ENCODE results near the gene WDR41.

The WDR41 gene

GRCh38 chr5:77430726-77431125 is 61.4 kb downstream of the WDR41 start:
- no peak overlapping the region for H2BK120ac ChIP-seq (ENCODE audit: low read depth, low read length)
- DNase-seq: no peak
- H3K79me2 ChIP-seq (ENCODE audit: control insufficient read depth, insufficient read depth, low read length): no peaks in the 10 kb centered on the region
- H2BK5ac ChIP-seq (ENCODE audit: low read length): no peak overlapping the region
- H3K27me3 ChIP-seq (ENCODE audit: insufficient read depth, low read length, poor library complexity): no peaks in the 10 kb centered on the region
- no peak overlapping the region for H3K23ac ChIP-seq (ENCODE audit: low read length)
- no CpG with 5 or more reads among the region's 1 CpG for WGBS (ENCODE audit: extremely low coverage, insufficient coverage, low lambda C conversion rate)
- no peak overlapping the region for H3K4me3 ChIP-seq (ENCODE audit: low read length)
- H3K4me2 ChIP-seq (ENCODE audit: low read length): no peak overlapping the region
- no peak overlapping the region for H2BK15ac ChIP-seq (replicated peaks; ENCODE audit: low read depth)
- no peak overlapping the region for H4K8ac ChIP-seq (ENCODE audit: low read depth, low read length)
- H3K4ac ChIP-seq (ENCODE audit: low read depth, low read length): no peak overlapping the region
- no peak overlapping the region for H4K5ac ChIP-seq (ENCODE audit: low read length)
- no peak overlapping the region for H2AK5ac ChIP-seq (ENCODE audit: low read length)
- no peak overlapping the region for H3K27ac ChIP-seq (ENCODE audit: low read depth, low read length)
- H3K18ac ChIP-seq (ENCODE audit: low read length): no peak overlapping the region
- H3K56ac ChIP-seq (ENCODE audit: low read length): no peak overlapping the region
- H3K79me1 ChIP-seq (ENCODE audit: low read length): no peaks in the 10 kb centered on the region
- H3K4me1 ChIP-seq (ENCODE audit: control insufficient read depth, low read depth, low read length): no peaks in the 10 kb centered on the region
- H3K36me3 ChIP-seq (ENCODE audit: control insufficient read depth, insufficient read depth, low read length): no peaks in the 10 kb centered on the region
- H3K9ac ChIP-seq (ENCODE audit: low read length): no peak overlapping the region

GRCh38 chr5:77428526-77428925 is 63.6 kb downstream of the WDR41 start:
- no peak overlapping the region for H3K4me2 ChIP-seq (ENCODE audit: low read length)

DNA sequence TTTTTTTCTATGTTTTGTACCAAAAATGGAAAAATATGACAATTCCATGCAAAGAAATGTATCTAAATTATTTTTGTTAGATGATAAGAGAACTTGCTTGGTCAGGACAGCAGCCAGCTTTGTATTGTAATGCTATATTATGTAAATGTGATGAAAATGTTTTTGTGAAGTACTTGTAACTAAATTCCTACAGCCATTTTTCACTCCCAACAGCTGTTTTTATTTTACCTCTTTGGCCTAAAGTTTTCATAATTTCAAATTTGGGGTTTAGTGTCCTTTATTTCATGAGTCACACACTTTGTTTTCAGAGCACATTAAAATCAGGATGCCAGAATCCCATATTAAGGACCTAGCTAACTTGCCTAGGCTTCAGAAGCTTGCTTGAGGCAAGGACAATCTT is 64.1 kb downstream of the WDR41 start:
- H4K8ac ChIP-seq (ENCODE audit: low read depth, low read length): no peak overlapping the region
- H3K79me2 ChIP-seq (ENCODE audit: control insufficient read depth, insufficient read depth, low read length): no peaks in the 10 kb centered on the region
- no peak overlapping the region for H3K4me2 ChIP-seq (ENCODE audit: low read length)
- no peak overlapping the region for H3K18ac ChIP-seq (ENCODE audit: low read length)
- no peaks in the 10 kb centered on the region for H3K4me1 ChIP-seq (ENCODE audit: control insufficient read depth, low read depth, low read length)
- no peak overlapping the region for H4K5ac ChIP-seq (ENCODE audit: low read length)
- no peak overlapping the region for H3K4me3 ChIP-seq (ENCODE audit: low read length)
- H3K27me3 ChIP-seq (ENCODE audit: insufficient read depth, low read length, poor library complexity): no peaks in the 10 kb centered on the region
- DNase-seq: no peak
- H2BK5ac ChIP-seq (ENCODE audit: low read length): no peak overlapping the region
- no peaks in the 10 kb centered on the region for H3K36me3 ChIP-seq (ENCODE audit: control insufficient read depth, insufficient read depth, low read length)
- no peak overlapping the region for H3K9ac ChIP-seq (ENCODE audit: low read length)
- no peak overlapping the region for H2BK15ac ChIP-seq (replicated peaks; ENCODE audit: low read depth)
- no peak overlapping the region for H3K4ac ChIP-seq (ENCODE audit: low read depth, low read length)
- H3K23ac ChIP-seq (ENCODE audit: low read length): no peak overlapping the region
- no peak overlapping the region for H3K27ac ChIP-seq (ENCODE audit: low read depth, low read length)
- H3K79me1 ChIP-seq (ENCODE audit: low read length): no peaks in the 10 kb centered on the region
- H2AK5ac ChIP-seq (ENCODE audit: low read length): no peak overlapping the region
- H2BK120ac ChIP-seq (ENCODE audit: low read depth, low read length): no peak overlapping the region
- H3K56ac ChIP-seq (ENCODE audit: low read length): no peak overlapping the region

More at GRCh38 chr5:77428526-77428925, 63.6 kb downstream of the WDR41 start:
- Histone ChIP-seq H3K36me3 (ENCODE audit: control insufficient read depth, insufficient read depth, low read length) (no peaks in the 10 kb centered on the region), H3K27ac (ENCODE audit: low read depth, low read length) (no peak overlapping the region), H3K56ac (ENCODE audit: low read length) (no peak overlapping the region), H4K5ac (ENCODE audit: low read length) (no peak overlapping the region), H2BK15ac (replicated peaks; ENCODE audit: low read depth) (no peak overlapping the region), H2AK5ac (ENCODE audit: low read length) (no peak overlapping the region), H3K4ac (ENCODE audit: low read depth, low read length) (no peak overlapping the region), H2BK120ac (ENCODE audit: low read depth, low read length) (no peak overlapping the region), H3K4me3 (ENCODE audit: low read length) (no peak overlapping the region), H3K18ac (ENCODE audit: low read length) (no peak overlapping the region), H4K8ac (ENCODE audit: low read depth, low read length) (no peak overlapping the region), H2BK5ac (ENCODE audit: low read length) (no peak overlapping the region), H3K79me1 (ENCODE audit: low read length) (no peaks in the 10 kb centered on the region), H3K4me1 (ENCODE audit: control insufficient read depth, low read depth, low read length) (no peaks in the 10 kb centered on the region), H3K79me2 (ENCODE audit: control insufficient read depth, insufficient read depth, low read length) (no peaks in the 10 kb centered on the region), H3K27me3 (ENCODE audit: insufficient read depth, low read length, poor library complexity) (no peaks in the 10 kb centered on the region), H3K9ac (ENCODE audit: low read length) (no peak overlapping the region), H3K23ac (ENCODE audit: low read length) (no peak overlapping the region)
- no CpG with 5 or more reads among the region's 5 CpGs for WGBS (ENCODE audit: extremely low coverage, insufficient coverage, low lambda C conversion rate)
- no peak for DNase-seq

DNA sequence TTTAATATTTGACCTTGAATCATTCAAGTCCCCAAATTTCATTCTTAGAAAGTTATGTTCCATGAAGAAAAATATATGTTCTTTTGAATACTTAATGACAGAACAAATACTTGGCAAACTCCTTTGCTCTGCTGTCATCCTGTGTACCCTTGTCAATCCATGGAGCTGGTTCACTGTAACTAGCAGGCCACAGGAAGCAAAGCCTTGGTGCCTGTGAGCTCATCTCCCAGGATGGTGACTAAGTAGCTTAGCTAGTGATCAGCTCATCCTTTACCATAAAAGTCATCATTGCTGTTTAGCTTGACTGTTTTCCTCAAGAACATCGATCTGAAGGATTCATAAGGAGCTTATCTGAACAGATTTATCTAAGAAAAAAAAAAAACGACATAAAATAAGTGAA is 65.4 kb downstream of the WDR41 start:
- H3K79me2 ChIP-seq (ENCODE audit: control insufficient read depth, insufficient read depth, low read length): no peaks in the 10 kb centered on the region
- no peak overlapping the region for H3K27ac ChIP-seq (ENCODE audit: low read depth, low read length)
- no peaks in the 10 kb centered on the region for H3K79me1 ChIP-seq (ENCODE audit: low read length)
- H2BK120ac ChIP-seq (ENCODE audit: low read depth, low read length): no peak overlapping the region
- no peak overlapping the region for H4K8ac ChIP-seq (ENCODE audit: low read depth, low read length)
- H3K23ac ChIP-seq (ENCODE audit: low read length): no peak overlapping the region
- no peaks in the 10 kb centered on the region for H3K27me3 ChIP-seq (ENCODE audit: insufficient read depth, low read length, poor library complexity)
- no peak overlapping the region for H3K56ac ChIP-seq (ENCODE audit: low read length)
- H3K4ac ChIP-seq (ENCODE audit: low read depth, low read length): no peak overlapping the region
- H3K18ac ChIP-seq (ENCODE audit: low read length): no peak overlapping the region
- DNase-seq: peak; percentile 32
- H4K5ac ChIP-seq (ENCODE audit: low read length): no peak overlapping the region
- H2BK5ac ChIP-seq (ENCODE audit: low read length): no peak overlapping the region
- no CpG with 5 or more reads among the region's 2 CpGs for WGBS (ENCODE audit: extremely low coverage, insufficient coverage, low lambda C conversion rate)
- no peaks in the 10 kb centered on the region for H3K36me3 ChIP-seq (ENCODE audit: control insufficient read depth, insufficient read depth, low read length)
- H3K9ac ChIP-seq (ENCODE audit: low read length): no peak overlapping the region
- H2AK5ac ChIP-seq (ENCODE audit: low read length): no peak overlapping the region
- H2BK15ac ChIP-seq (replicated peaks; ENCODE audit: low read depth): no peak overlapping the region
- H3K4me3 ChIP-seq (ENCODE audit: low read length): no peak overlapping the region
- H3K4me1 ChIP-seq (ENCODE audit: control insufficient read depth, low read depth, low read length): no peaks in the 10 kb centered on the region
- H3K4me2 ChIP-seq (ENCODE audit: low read length): no peak overlapping the region

DNA sequence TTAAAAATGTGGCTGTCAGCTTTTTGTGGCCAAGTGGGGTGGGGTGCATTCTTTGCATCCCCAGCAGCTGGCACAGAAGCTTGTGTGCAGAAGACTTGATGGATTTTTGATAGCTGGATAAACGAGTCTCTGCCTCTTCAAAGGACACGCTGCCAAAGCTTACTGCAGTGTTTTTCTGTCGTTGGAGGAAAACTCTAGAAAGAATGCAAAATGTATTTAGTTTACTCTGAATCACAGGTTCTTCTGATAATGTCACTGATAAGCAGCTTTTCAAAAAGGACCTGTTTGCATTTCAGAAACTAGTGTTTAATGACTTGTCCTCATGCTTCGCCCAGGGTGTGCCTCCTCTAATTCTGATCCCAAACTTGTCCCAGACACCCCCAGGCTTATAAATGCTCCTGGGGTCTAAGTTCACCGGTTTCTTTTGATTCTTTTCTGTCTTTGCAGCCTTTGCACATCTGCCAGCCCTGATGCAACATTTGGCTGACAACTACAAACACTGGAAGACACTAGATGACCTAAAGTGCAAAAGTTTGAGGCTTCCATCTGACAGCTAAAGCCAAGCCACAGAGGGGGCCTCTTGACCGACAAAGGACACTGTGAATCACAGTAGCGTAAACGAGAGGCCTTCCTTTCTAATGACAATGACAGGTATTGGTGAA is 66.0 kb downstream of the WDR41 start:
- Histone ChIP-seq H3K27me3 (ENCODE audit: insufficient read depth, low read length, poor library complexity) (no peaks in the 10 kb centered on the region), H4K8ac (ENCODE audit: low read depth, low read length) (no peak overlapping the region), H3K9ac (ENCODE audit: low read length) (no peak overlapping the region), H3K4ac (ENCODE audit: low read depth, low read length) (no peak overlapping the region), H3K4me1 (ENCODE audit: control insufficient read depth, low read depth, low read length) (no peaks in the 10 kb centered on the region), H3K79me2 (ENCODE audit: control insufficient read depth, insufficient read depth, low read length) (no peaks in the 10 kb centered on the region), H3K36me3 (ENCODE audit: control insufficient read depth, insufficient read depth, low read length) (no peaks in the 10 kb centered on the region), H2AK5ac (ENCODE audit: low read length) (no peak overlapping the region), H2BK5ac (ENCODE audit: low read length) (no peak overlapping the region), H3K27ac (ENCODE audit: low read depth, low read length) (no peak overlapping the region), H4K5ac (ENCODE audit: low read length) (no peak overlapping the region), H3K4me3 (ENCODE audit: low read length) (no peak overlapping the region), H3K23ac (ENCODE audit: low read length) (no peak overlapping the region), H3K4me2 (ENCODE audit: low read length) (no peak overlapping the region), H2BK15ac (replicated peaks; ENCODE audit: low read depth) (no peak overlapping the region), H2BK120ac (ENCODE audit: low read depth, low read length) (no peak overlapping the region), H3K79me1 (ENCODE audit: low read length) (no peaks in the 10 kb centered on the region), H3K56ac (ENCODE audit: low read length) (no peak overlapping the region), H3K18ac (ENCODE audit: low read length) (no peak overlapping the region)
- DNase-seq: no peak
- no CpG with 5 or more reads among the region's 8 CpGs for WGBS (ENCODE audit: extremely low coverage, insufficient coverage, low lambda C conversion rate)

DNA sequence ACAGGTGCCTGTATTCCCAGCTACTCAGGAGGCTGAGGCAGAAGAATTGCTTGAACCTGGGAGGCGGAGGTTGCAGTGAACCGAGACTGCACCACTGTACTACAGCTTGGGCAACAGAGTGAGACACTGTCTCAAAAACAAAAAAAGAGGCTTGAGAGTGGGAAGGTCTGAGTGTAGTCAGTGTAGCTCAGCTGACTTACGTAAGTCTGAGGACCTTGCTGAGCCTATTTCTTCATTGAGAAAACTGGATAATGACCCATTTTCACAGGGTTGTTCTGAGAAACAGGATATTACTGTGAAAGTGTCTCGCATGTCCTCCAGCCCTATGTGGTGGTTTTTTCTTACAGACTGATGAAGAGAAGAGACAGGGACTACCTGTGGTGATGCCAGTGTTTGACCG is 66.7 kb downstream of the WDR41 start:
- WGBS (ENCODE audit: extremely low coverage, insufficient coverage, low lambda C conversion rate): no CpG with 5 or more reads among the region's 5 CpGs

More for the DNA sequence above, 66.7 kb downstream of the WDR41 start:
- Histone ChIP-seq H3K9ac (ENCODE audit: low read length) (no peak overlapping the region), H3K23ac (ENCODE audit: low read length) (no peak overlapping the region), H3K79me1 (ENCODE audit: low read length) (no peaks in the 10 kb centered on the region), H3K27ac (ENCODE audit: low read depth, low read length) (no peak overlapping the region), H2BK5ac (ENCODE audit: low read length) (no peak overlapping the region), H4K8ac (ENCODE audit: low read depth, low read length) (no peak overlapping the region), H3K27me3 (ENCODE audit: insufficient read depth, low read length, poor library complexity) (no peaks in the 10 kb centered on the region), H3K4ac (ENCODE audit: low read depth, low read length) (no peak overlapping the region), H3K4me3 (ENCODE audit: low read length) (no peak overlapping the region), H2AK5ac (ENCODE audit: low read length) (no peak overlapping the region), H4K5ac (ENCODE audit: low read length) (no peak overlapping the region), H3K56ac (ENCODE audit: low read length) (no peak overlapping the region), H3K36me3 (ENCODE audit: control insufficient read depth, insufficient read depth, low read length) (no peaks in the 10 kb centered on the region), H3K18ac (ENCODE audit: low read length) (no peak overlapping the region), H2BK15ac (replicated peaks; ENCODE audit: low read depth) (no peak overlapping the region), H3K4me2 (ENCODE audit: low read length) (no peak overlapping the region), H3K79me2 (ENCODE audit: control insufficient read depth, insufficient read depth, low read length) (no peaks in the 10 kb centered on the region), H3K4me1 (ENCODE audit: control insufficient read depth, low read depth, low read length) (no peaks in the 10 kb centered on the region), H2BK120ac (ENCODE audit: low read depth, low read length) (no peak overlapping the region)
- DNase-seq: no peak
